PFSK-1 (cell line): ENCODE measurements around the gene PPM1A.

Experiments
- POLR2AphosphoS5 ChIP-seq: IDR thresholded peaks from 2 replicates; pipeline ENCODE4 v1.6.1; 2012; ENCODE audit warnings: low read depth, mild to moderate bottlenecking, control low read depth, low read length, moderate library complexity
- REST ChIP-seq, 2 experiments: IDR thresholded peaks; 2 replicates each; pipeline versions ENCODE4 v1.6.1 to v1.8.0; 2011 to 2012; ENCODE audit warnings: low read depth in 2 of 2, low read length in 2 of 2, control low read depth in 1 of 2, inconsistent platforms in 1 of 2, mild to moderate bottlenecking in 1 of 2, moderate library complexity in 1 of 2; ENCODE audit not compliant: insufficient read depth in 1 of 2

GRCh38 chr14:60301685-60302084, 52.7 kb downstream of the PPM1A start:
- TF ChIP-seq POLR2AphosphoS5, result no peak
- TF ChIP-seq REST (IDR thresholded peaks at IDR 0.05; ENCODE audit: insufficient read depth in 1 of 2, low read depth in 2 of 2, low read length in 2 of 2), result no peak
